Tibial nerve (tissue), 4 donors: ENCODE results near the gene ZNF611. TPM values are rescaled to one million over a fixed set of nuclear protein-coding genes. Genes with fewer than 3 reads are reported as not detected.
A peak's percentile ranks its signal among the peaks of the same experiment; 100 is the strongest.
"Not testable (repeated sequence)": the region's sequence is repeated elsewhere in the genome, so short reads cannot be mapped to it uniquely, and the experiment has no call there.

ENCODE experiments used
- DNase-seq, 2 donors: peaks; one replicate each; pipeline ENCODE4 v3.0.0-alpha.2; 2019; ENCODE audit warnings: low spot score in 2 of 2
- H3K27ac ChIP-seq, 4 donors: fragments of 200-600 bp; sonication (generic) in 3 of 4; one replicate each; pipeline ENCODE4 v1.5.1; 2017 to 2019; ENCODE audit warnings: mild to moderate bottlenecking in 1 of 4
- H3K27me3 ChIP-seq, 2 donors: fragments of 200-600 bp; sonication (generic) in 1 of 2; one replicate each; pipeline versions ENCODE4 v1.5.1 to v1.6.0; 2017 to 2019
- H3K36me3 ChIP-seq, 3 donors: fragments of 200-600 bp; sonication (generic); one replicate each; pipeline ENCODE4 v1.5.1; 2018 to 2019
- H3K4me1 ChIP-seq, 4 donors: fragments of 200-600 bp; sonication (generic) in 3 of 4; one replicate each; pipeline ENCODE4 v1.5.1; 2017 to 2019
- H3K4me3 ChIP-seq, 4 donors: fragments of 200-600 bp; sonication (generic) in 3 of 4; one replicate each; pipeline ENCODE4 v1.5.1; 2017 to 2019; ENCODE audit warnings: mild to moderate bottlenecking in 1 of 4, moderate library complexity in 1 of 4
- H3K9me3 ChIP-seq, 4 donors: fragments of 200-600 bp; sonication (generic) in 3 of 4; one replicate each; pipeline ENCODE4 v1.5.1; 2017 to 2019
- EP300 ChIP-seq, 2 donors: sonication (generic); formaldehyde crosslinking; IDR thresholded peaks; one replicate each; pipeline ENCODE4 v1.6.1; 2017; ENCODE audit warnings: antibody characterized with exemption in 2 of 2, mild to moderate bottlenecking in 1 of 2
- POLR2A ChIP-seq, 2 donors: fragments of 450-650 bp; IDR thresholded peaks; one replicate each; pipeline ENCODE4 v1.6.1; 2017; ENCODE audit warnings: antibody characterized with exemption in 2 of 2, mild to moderate bottlenecking in 2 of 2, moderate library complexity in 2 of 2
- WGBS, 2 donors: methylation state at CpG; one replicate each; pipeline ENCODE4 v1.1.5; 2018; 5-methylcytosine and 5-hydroxymethylcytosine counted together
- total RNA-seq, 4 donors: library from RNA; depleted of rRNA; stranded (reverse); fragments of >200 nt; gene quantifications; one replicate each; pipeline ENCODE4 v1.1.0, GENCODE V29; 2016
- TF ChIP-seq, protein P1 (sequence below), 5 experiments: fragments of 200-600 bp in 3 of 5; fragments of 450-650 bp in 2 of 5; sonication (generic) in 3 of 5; IDR thresholded peaks; one replicate each; pipeline ENCODE4 v1.5.1; 2016 to 2019; ENCODE audit warnings: antibody characterized with exemption in 5 of 5, mild to moderate bottlenecking in 3 of 5, moderate library complexity in 2 of 5

Gene ZNF611
- total RNA-seq, result 10 to 100 TPM; 11.6 to 15.9 (median 13.3) TPM

DNA sequence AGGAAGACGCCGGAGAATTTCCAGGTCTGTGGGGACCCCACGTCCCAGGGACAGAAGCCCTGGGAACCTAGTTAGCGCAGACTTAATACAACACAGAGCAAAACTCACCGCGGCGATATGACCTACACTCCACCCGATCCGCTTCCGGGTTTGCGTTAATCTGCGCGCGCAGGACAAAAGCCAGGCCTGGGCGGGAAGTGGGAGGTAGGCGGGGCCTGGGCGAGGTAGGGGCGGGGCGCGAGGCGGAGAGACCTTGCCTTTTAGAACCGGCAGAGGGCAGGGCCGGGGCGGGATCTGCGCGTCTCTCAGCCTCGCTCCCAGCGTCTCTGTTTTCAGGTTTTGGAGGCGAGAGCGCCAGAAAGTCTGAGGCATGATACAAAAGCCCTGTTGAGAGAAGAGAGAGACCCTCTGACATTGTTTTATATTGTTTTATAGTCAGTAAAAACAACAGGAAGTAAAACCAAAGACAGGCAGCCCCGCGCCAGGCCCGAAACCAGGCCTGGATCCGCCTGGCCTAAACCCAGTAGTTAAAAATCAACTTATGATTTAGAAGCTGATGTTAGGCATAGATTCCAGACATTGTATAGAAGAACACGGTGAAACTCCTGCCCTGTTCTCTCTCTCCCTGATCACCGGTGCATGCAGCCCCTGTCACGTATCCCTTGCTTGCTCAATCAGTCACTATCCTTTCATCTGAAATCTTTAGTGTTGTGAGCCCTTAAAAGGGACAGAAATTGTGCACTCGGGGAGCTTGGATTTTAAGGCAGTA, at the start of gene ZNF611:
Gene ZNF611 (minus strand): TSS at position 152 of the 769 bp plus-strand sequence. CDS start 19,150 bp downstream, outside the sequence.
- TF ChIP-seq, protein P1, sequence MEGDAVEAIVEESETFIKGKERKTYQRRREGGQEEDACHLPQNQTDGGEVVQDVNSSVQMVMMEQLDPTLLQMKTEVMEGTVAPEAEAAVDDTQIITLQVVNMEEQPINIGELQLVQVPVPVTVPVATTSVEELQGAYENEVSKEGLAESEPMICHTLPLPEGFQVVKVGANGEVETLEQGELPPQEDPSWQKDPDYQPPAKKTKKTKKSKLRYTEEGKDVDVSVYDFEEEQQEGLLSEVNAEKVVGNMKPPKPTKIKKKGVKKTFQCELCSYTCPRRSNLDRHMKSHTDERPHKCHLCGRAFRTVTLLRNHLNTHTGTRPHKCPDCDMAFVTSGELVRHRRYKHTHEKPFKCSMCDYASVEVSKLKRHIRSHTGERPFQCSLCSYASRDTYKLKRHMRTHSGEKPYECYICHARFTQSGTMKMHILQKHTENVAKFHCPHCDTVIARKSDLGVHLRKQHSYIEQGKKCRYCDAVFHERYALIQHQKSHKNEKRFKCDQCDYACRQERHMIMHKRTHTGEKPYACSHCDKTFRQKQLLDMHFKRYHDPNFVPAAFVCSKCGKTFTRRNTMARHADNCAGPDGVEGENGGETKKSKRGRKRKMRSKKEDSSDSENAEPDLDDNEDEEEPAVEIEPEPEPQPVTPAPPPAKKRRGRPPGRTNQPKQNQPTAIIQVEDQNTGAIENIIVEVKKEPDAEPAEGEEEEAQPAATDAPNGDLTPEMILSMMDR (IDR thresholded peaks at IDR 0.05), result peak; percentile 60 to 92 (median 83)
- peak; percentile 53 to 88 for TF ChIP-seq POLR2A (IDR thresholded peaks at IDR 0.05)
- TF ChIP-seq EP300 (IDR thresholded peaks at IDR 0.05), result peak; percentile 43 to 89
- H3K36me3 ChIP-seq, result peaks cover 0 to 18% (median 0%) of the 10 kb centered on the region in 3 donors
- H3K27ac ChIP-seq, result peak within 1 kb of the TSS; percentile 69 to 92 (median 87)
- no peaks in the 10 kb centered on the region for H3K9me3 ChIP-seq
- no peaks in the 10 kb centered on the region for H3K27me3 ChIP-seq
- DNase-seq, result peak; percentile 98 to 99
- peak within 1 kb of the TSS; percentile 51 to 92 (median 75) for H3K4me3 ChIP-seq
- WGBS, 2 donors, result 3 to 4% methylated on average over 38 of the region's 38 CpGs
- peaks cover 0 to 30% (median 5%) of the 10 kb centered on the region in 4 donors for H3K4me1 ChIP-seq

GRCh38 chr19:52782864-52783263, 48.0 kb upstream of the ZNF611 start:
- peaks cover 0 to 20% (median 0%) of the 10 kb centered on the region in 4 donors for H3K9me3 ChIP-seq
- DNase-seq, H3K27ac ChIP-seq, H3K4me3 ChIP-seq, H3K27me3 ChIP-seq: not testable (repeated sequence)
- H3K36me3 ChIP-seq, result peaks cover 0 to 59% (median under 1%) of the 10 kb centered on the region in 3 donors
- 55 to 56% methylated on average over 1 to 2 of the region's 2 CpGs for WGBS, 2 donors
- H3K4me1 ChIP-seq, result peaks cover 0 to 18% (median 0%) of the 10 kb centered on the region in 4 donors

GRCh38 chr19:52778811-52779210, 44.0 kb upstream of the ZNF611 start:
- H3K36me3 ChIP-seq, result peaks cover 0 to 97% (median 9%) of the 10 kb centered on the region in 3 donors
- TF ChIP-seq POLR2A (IDR thresholded peaks at IDR 0.05) (no peak), EP300 (IDR thresholded peaks at IDR 0.05) (no peak)
- TF ChIP-seq, protein P1 (IDR thresholded peaks at IDR 0.05), result no peak
- DNase-seq, result no peak
- 68 to 75% methylated on average over 3 of the region's 3 CpGs for WGBS, 2 donors
- H3K9me3 ChIP-seq, result peaks cover 0 to 19% (median 0%) of the 10 kb centered on the region in 4 donors
- no peaks in the 10 kb centered on the region for H3K4me1 ChIP-seq
- H3K27ac ChIP-seq, result no peak overlapping the region
- H3K4me3 ChIP-seq, result no peak overlapping the region
- H3K27me3 ChIP-seq, result no peaks in the 10 kb centered on the region

DNA sequence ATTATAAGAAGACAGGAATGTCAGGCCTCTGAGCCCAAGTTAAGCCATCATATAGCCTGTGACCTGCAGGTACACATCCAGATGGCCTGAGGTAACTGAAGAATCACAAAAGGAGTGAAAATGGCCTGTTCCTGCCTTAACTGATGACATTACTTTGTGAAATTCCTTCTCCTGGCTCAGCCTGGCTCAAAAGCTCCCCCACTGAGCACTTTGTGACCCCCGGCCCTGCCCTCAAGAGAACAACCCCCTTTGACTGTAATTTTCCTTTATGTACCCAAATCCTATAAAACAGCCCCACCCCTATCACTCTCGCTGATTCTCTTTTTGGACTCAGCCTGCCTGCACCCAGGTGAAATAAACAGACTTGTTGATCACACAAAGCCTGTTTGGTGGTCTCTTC, 21.6 kb upstream of the ZNF611 start:
- DNase-seq, result not testable (repeated sequence)
- WGBS, 2 donors, result 62 to 63% methylated on average over 2 of the region's 2 CpGs

GRCh38 chr19:52749780-52750179, 14.9 kb upstream of the ZNF611 start:
- no peaks in the 10 kb centered on the region for H3K27me3 ChIP-seq
- H3K27ac ChIP-seq, result no peak overlapping the region
- TF ChIP-seq POLR2A (IDR thresholded peaks at IDR 0.05) (no peak), EP300 (IDR thresholded peaks at IDR 0.05) (no peak)
- TF ChIP-seq, protein P1 (IDR thresholded peaks at IDR 0.05), result no peak
- no peaks in the 10 kb centered on the region for H3K36me3 ChIP-seq
- 59 to 72% methylated on average over 4 of the region's 4 CpGs for WGBS, 2 donors
- no peaks in the 10 kb centered on the region for H3K9me3 ChIP-seq
- peaks cover 0 to 9% (median 2%) of the 10 kb centered on the region in 4 donors for H3K4me1 ChIP-seq
- no peak overlapping the region for H3K4me3 ChIP-seq
- no peak for DNase-seq

More for the DNA sequence above, 21.6 kb upstream of the ZNF611 start:
- not testable (repeated sequence) for H3K9me3 ChIP-seq, H3K4me3 ChIP-seq, H3K36me3 ChIP-seq, H3K4me1 ChIP-seq, H3K27me3 ChIP-seq, H3K27ac ChIP-seq

DNA sequence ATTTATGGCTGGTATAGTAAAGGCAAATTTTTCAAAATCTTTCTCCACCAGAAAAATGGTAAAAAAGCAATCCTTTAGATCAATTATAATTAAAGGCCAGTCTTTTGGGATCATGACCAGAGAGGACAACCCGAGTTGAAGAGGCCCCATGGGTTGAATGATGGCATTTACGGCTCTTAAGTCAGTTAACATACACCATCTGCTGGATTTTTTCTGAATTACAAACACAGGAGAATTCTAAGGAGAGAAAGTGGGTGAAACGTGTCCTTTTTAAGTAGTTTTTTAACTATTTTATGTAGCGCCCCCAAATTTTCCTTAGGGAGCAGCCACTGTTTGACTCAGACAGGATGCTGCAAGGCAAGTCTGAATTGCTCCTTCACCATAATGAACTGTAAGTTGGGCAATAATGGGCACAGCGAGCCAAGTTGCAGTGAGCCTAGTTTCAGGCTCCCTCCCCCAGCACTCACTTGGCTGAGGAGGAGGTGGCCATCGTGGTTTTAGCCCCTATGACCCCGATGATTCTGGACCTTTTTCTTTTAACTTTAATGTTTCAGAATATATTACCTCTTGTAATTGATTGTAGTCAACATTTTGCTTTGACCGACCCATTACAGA, 13.6 kb upstream of the ZNF611 start:
- H3K27ac ChIP-seq, result no peak overlapping the region
- no peak for DNase-seq
- H3K9me3 ChIP-seq, result no peaks in the 10 kb centered on the region
- H3K27me3 ChIP-seq, result no peaks in the 10 kb centered on the region
- TF ChIP-seq, protein P1 (IDR thresholded peaks at IDR 0.05), result peak in 4 of 5 experiments; percentile 26 to 61 (median 54)
- no peak for TF ChIP-seq POLR2A (IDR thresholded peaks at IDR 0.05)
- no peak overlapping the region for H3K4me3 ChIP-seq
- H3K36me3 ChIP-seq, result no peaks in the 10 kb centered on the region
- WGBS, 2 donors, result 14 to 25% methylated on average over 8 of the region's 8 CpGs
- H3K4me1 ChIP-seq, result peaks cover 0 to 9% (median 2%) of the 10 kb centered on the region in 4 donors

GRCh38 chr19:52745919-52746318, 11.1 kb upstream of the ZNF611 start:
- not testable (repeated sequence) for H3K9me3 ChIP-seq, H3K27me3 ChIP-seq, H3K4me3 ChIP-seq, DNase-seq, H3K4me1 ChIP-seq, H3K27ac ChIP-seq, H3K36me3 ChIP-seq
- 55 to 63% methylated on average over 10 of the region's 10 CpGs for WGBS, 2 donors
